GM12875 (cell line): Measurements from ENCODE around the gene MIPOL1.

Source experiments
- H3K4me3 ChIP-seq: one replicate; pipeline ENCODE4 v1.5.1; 2011; ENCODE audit warnings: low read depth, low read length, control low read depth
- TF ChIP-seq, protein P1 (sequence below): IDR thresholded peaks from 2 replicates; pipeline ENCODE4 v1.5.1; 2011; ENCODE audit warnings: low read depth, mild to moderate bottlenecking, control low read depth, inconsistent platforms, low read length, moderate library complexity, borderline replicate concordance; ENCODE audit not compliant: insufficient read depth

Gene MIPOL1

DNA sequence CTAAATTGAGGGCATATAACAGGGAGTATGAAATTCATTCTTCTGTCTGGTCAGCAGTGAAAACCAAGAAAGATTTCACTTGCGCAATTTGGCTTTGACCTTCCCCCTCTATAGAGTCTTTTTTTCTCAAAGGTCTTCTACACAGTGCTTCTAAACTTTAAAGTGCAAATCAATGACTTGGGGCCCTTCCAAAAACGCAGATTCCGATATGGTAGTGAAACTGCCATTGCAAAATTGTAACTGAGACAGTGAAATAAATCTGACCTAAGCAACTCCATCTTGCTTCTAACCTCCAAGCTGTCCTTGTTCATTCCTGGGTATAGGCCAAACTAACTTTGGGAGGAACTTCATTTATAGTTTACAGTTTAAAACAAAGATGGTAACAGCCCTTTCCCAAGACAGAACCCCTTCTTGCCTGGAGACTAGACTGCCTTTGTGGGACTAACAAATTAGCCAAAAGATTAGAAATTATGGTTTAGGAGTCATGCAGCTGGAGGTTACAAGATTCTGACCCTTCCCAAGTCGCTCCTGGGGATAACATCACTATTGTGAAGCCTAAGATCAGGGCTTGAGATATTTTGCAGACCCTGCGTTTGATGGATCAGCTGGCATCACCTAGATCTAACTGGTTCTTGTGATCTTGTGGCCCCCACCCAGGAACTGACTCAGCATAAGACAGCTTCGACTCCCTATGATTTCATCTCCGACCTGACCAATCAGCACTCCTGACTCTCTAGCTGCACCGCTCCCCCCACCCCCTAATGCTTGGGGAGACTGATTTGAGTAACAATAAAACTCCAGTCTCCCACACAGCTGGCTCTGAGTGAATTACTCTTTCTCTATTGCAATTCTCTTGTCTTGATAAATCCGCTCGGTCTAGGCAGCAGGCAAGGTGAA, 30.3 kb upstream of the MIPOL1 start:
- no peak overlapping the region for H3K4me3 ChIP-seq
- TF ChIP-seq, protein P1, sequence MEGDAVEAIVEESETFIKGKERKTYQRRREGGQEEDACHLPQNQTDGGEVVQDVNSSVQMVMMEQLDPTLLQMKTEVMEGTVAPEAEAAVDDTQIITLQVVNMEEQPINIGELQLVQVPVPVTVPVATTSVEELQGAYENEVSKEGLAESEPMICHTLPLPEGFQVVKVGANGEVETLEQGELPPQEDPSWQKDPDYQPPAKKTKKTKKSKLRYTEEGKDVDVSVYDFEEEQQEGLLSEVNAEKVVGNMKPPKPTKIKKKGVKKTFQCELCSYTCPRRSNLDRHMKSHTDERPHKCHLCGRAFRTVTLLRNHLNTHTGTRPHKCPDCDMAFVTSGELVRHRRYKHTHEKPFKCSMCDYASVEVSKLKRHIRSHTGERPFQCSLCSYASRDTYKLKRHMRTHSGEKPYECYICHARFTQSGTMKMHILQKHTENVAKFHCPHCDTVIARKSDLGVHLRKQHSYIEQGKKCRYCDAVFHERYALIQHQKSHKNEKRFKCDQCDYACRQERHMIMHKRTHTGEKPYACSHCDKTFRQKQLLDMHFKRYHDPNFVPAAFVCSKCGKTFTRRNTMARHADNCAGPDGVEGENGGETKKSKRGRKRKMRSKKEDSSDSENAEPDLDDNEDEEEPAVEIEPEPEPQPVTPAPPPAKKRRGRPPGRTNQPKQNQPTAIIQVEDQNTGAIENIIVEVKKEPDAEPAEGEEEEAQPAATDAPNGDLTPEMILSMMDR: no peak

DNA sequence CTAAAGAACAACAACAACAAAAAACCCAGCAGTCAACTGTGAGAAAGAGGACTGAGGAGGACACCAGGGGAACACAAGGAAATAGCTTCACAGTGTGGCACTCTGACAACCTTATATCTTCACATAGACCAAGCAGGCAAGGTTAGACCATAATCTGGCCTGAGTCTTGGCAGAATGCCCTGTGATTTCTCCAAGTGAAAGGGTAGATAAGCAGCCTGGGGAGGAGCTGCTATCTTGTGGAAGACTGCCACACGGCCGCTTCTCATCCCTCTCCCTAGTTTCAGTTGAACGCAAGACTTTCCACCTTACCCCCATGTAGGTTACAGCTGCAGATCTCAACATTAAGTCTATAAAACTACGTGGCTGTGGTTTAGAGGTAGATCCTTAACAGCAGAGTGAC, 29.0 kb upstream of the MIPOL1 start:
- no peak overlapping the region for H3K4me3 ChIP-seq
- TF ChIP-seq, protein P1: no peak

DNA sequence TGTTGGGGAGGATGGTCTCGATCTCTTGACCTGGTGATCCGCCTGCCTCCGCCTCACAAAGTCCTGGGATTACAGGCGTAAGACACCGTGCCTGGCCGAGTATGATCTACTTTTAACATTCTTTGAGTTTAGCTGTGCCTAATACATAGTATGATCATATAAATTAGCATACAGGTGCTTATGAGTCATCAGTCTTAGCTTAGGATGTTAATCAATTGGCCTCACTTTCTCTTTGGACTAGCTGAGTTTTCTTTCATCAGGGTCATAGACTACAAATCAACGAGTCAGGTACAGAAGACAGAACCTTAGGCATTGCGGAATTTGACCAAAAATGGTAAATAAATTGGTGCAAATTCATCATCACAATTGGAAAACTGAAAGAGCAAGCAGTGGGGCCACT, 27.5 kb upstream of the MIPOL1 start:
- TF ChIP-seq, protein P1: no peak
- H3K4me3 ChIP-seq: no peak overlapping the region

DNA sequence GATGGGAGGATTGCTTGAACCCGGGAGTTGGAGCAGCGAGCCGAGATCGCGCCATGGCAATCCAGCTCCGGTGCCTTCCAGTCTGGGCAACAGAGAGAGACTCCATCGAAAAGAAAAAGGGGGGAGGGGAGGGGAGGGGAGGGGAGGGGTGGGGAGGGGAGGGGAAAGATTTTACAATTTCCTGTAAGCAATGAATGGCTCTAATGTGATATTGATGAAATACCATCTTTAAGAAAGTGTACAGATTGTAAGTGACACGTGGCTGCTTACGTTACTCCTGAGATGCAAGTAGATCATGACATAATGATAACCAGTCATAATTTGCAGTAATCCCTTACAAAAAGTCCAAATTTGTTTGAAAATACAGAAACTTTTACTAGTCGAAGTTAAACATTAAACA, 26.7 kb upstream of the MIPOL1 start:
- TF ChIP-seq, protein P1: no peak
- H3K4me3 ChIP-seq: no peak overlapping the region

DNA sequence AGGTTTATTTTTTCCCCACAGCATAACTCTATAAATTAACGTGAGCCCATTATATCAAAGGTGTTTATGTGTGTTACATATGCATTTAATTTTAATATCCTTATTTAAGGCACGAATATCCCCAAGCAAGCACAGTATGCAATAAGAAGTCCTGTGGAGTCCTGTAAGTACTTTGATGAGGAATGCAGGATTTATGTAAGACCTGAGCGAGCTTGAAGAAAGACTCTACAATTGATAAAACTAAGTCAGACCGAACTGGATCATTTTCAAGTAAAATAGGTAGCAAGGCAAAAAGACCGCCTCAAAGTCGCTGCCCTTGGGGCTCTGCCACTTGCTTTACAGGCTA, 26.1 kb upstream of the MIPOL1 start:
- no peak overlapping the region for H3K4me3 ChIP-seq
- TF ChIP-seq, protein P1: no peak

DNA sequence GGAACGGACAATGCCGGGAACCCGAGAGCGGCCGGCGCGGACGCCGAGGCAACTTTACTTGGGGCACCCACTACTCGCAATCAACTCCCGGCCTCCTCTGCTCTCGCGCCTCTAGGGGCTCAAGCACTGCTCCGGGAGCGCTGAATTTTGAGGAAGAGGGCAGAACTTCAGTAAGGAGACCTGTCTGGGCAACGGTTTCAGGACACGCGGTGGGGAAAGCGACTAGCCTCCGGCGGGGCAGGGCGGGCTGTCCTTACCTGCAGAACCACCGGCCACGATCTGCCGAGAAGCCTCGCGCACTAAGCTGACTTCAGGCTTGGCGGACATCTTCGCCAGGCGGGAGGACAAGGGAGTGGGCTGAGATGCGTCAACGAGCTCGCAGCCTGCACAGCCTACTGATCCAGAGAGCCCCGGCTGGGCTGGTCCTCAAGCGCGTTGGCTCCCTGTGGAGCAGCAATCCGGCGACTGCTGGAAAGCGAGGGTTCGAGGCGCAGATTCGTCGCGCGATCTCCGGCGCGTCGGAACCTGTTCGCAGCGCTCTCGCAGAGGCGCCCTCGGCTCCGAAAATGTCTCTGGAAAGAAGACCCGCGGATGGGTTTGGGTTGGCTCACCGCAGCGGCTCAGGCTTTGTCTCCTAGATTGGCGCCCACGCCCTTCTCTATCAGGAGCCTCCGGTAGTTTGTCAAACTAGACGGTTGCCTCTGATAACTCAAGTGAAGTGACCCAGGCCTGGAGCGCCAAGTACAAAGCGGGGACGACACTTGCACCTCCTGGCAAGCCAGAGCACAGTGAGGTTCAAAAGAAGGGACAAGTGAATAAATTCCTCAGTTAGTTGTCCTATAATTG, 25.5 kb upstream of the MIPOL1 start, which contains the start of gene SLC25A21:
TSS of gene SLC25A21 (minus strand) at position 583 of the 846 bp plus-strand sequence.
- H3K4me3 ChIP-seq: no peak within 1 kb of the TSS
- TF ChIP-seq, protein P1: no peak
